Ascending aorta (tissue), 2 donors: ENCODE results near the gene DHRS3. TPM values are rescaled to one million over a fixed set of nuclear protein-coding genes. Genes with fewer than 3 reads are reported as not detected.

Experiments used
- DNase-seq, 2 donors: peaks; one replicate each; pipeline ENCODE4 v3.0.0-alpha.2; 2019; ENCODE audit warnings: low spot score in 2 of 2
- H3K27ac ChIP-seq, 2 donors: fragments of 200-600 bp; sonication (generic); one replicate each; pipeline ENCODE4 v1.5.1; 2016 to 2017; ENCODE audit warnings: mild to moderate bottlenecking in 1 of 2
- H3K27me3 ChIP-seq: fragments of 200-600 bp; sonication (generic); one replicate; pipeline ENCODE4 v1.5.1; 2017
- H3K36me3 ChIP-seq, 2 donors: fragments of 200-600 bp; sonication (generic); one replicate each; pipeline ENCODE4 v1.5.1; 2016
- H3K4me1 ChIP-seq, 2 donors: fragments of 200-600 bp; sonication (generic); one replicate each; pipeline ENCODE4 v1.5.1; 2016 to 2017; ENCODE audit warnings: mild to moderate bottlenecking in 1 of 2
- H3K4me3 ChIP-seq, 2 donors: fragments of 200-600 bp; sonication (generic); one replicate each; pipeline ENCODE4 v1.5.1; 2016 to 2017; ENCODE audit warnings: mild to moderate bottlenecking in 1 of 2
- H3K9me3 ChIP-seq, 2 donors: fragments of 200-600 bp; sonication (generic); one replicate each; pipeline ENCODE4 v1.5.1; 2016
- intact Hi-C: fragments of 100-400 bp; cut with DNase I; formaldehyde crosslinking; loops from one replicate; pipeline ENCODE4 v1.15.1; 2023
- total RNA-seq: library from RNA; depleted of rRNA; stranded (reverse); fragments of >200 nt; gene quantifications from one replicate; pipeline ENCODE4 v1.1.0, GENCODE V29; 2016
- TF ChIP-seq, protein P1 (sequence below), 3 experiments: fragments of 200-600 bp in 2 of 3; fragments of 450-650 bp in 1 of 3; sonication (generic) in 2 of 3; IDR thresholded peaks; one replicate each; pipeline ENCODE4 v1.5.1; 2016 to 2019; ENCODE audit warnings: antibody characterized with exemption in 3 of 3, mild to moderate bottlenecking in 1 of 3, moderate library complexity in 1 of 3

Gene DHRS3
- total RNA-seq, 1 donor from 2014 or later: 39.4 TPM

DNA sequence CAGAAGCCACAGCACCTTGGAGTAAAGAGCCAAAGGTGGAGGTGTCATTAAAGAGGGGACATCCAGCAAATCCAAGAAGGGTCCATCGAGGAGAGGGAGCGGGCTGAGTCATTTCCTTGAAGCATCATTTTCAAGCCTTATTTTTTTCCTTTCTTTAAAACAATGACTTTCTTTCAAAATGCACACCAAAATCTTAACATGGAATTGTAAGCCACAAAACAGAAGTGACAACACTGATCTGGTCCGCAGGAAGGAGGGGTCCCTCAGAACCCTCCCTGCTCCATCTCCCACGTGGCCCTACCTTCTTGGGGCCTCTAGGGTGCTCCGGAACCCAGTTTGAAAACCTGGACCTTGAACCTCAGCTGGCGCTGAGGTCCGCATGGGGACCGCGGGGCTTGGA, 14.8 kb downstream of the DHRS3 start:
- peaks cover 30 to 50% of the 10 kb centered on the region in 2 donors for H3K4me1 ChIP-seq
- H3K27me3 ChIP-seq: no peaks in the 10 kb centered on the region
- no peaks in the 10 kb centered on the region for H3K9me3 ChIP-seq
- H3K27ac ChIP-seq: peak overlapping the region; percentile 65 to 96
- H3K4me3 ChIP-seq: peak overlapping the region in 1 of 2 donors; percentile 14
- no peak for DNase-seq
- H3K36me3 ChIP-seq: peaks cover 10 to 15% of the 10 kb centered on the region in 2 donors
- TF ChIP-seq, protein P1, sequence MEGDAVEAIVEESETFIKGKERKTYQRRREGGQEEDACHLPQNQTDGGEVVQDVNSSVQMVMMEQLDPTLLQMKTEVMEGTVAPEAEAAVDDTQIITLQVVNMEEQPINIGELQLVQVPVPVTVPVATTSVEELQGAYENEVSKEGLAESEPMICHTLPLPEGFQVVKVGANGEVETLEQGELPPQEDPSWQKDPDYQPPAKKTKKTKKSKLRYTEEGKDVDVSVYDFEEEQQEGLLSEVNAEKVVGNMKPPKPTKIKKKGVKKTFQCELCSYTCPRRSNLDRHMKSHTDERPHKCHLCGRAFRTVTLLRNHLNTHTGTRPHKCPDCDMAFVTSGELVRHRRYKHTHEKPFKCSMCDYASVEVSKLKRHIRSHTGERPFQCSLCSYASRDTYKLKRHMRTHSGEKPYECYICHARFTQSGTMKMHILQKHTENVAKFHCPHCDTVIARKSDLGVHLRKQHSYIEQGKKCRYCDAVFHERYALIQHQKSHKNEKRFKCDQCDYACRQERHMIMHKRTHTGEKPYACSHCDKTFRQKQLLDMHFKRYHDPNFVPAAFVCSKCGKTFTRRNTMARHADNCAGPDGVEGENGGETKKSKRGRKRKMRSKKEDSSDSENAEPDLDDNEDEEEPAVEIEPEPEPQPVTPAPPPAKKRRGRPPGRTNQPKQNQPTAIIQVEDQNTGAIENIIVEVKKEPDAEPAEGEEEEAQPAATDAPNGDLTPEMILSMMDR (IDR thresholded peaks at IDR 0.05): no peak
- intact Hi-C loops: no loop called here

DNA sequence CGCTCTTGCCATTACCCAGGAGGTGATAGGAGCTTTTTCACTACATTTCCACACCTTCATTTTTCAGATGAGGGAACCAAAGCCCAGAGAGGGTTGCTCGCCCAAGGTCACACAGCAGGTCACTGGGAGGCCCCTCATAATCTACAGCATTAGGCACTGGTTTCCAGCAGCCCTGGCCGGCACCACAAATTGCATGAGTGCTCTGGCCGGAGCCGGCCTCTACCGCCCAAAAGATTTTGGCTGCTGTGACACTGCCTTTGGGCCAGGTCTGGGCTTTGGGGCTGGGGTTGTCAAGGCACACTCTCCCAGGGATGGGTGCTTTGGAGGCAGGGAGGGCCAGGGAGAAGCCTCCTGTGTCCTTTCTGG, 15.4 kb downstream of the DHRS3 start:
- TF ChIP-seq, protein P1 (IDR thresholded peaks at IDR 0.05): no peak
- no peaks in the 10 kb centered on the region for H3K27me3 ChIP-seq
- H3K9me3 ChIP-seq: no peaks in the 10 kb centered on the region
- intact Hi-C loops: no loop called here
- peak overlapping the region in 1 of 2 donors; percentile 14 for H3K4me3 ChIP-seq
- H3K27ac ChIP-seq: peak overlapping the region; percentile 65 to 96
- H3K4me1 ChIP-seq: peaks cover 31 to 56% of the 10 kb centered on the region in 2 donors
- H3K36me3 ChIP-seq: peaks cover 10 to 12% of the 10 kb centered on the region in 2 donors
- DNase-seq: no peak

DNA sequence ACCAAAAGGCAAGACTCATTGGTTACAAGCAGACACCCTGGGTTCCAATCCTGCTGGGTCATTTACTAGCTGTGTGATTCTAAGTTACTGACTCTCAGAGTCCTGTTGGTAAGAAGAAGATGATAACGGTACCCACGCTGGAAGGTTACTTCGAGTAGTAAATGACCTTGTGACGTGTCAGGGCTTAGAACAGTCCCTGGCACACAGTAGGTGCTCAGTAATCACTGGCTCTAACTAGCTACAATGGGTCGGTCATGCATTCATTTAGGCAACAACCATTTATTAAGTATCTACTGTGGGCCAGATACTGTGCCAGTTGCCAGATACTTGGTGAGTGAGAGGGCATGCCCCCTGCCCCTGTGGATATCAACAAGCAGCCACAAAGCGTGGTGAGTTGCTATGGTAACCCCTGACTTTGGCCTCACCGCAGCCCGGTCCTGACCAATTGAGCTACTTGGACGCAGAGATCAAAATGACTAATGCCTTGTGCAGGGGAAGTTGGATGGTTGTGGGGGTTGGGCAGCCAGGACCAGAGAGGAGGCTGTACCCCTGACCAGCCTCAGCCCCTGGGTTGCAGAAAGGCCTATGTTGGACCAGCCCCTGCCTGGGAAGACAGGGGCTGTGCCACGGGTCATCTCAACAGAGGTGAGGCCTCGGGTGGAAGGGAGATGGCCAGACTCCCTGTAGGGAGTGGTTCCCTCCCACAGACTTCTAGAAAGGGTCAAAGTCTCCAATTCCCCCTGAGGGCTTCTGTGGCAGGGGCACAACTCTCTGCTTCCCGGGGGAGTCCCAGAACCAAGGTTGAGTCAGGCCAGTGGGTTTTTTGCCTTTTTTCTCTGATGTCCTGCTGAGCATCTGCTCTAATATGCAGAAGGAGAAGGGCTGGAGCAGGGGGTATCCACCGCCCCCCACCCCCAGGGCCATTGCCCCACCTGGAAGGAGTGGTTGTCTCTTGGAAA, 16.0 kb downstream of the DHRS3 start:
- H3K4me3 ChIP-seq: peak overlapping the region in 1 of 2 donors; percentile 19
- peak in 1 of 2 donors; percentile 79 for DNase-seq
- H3K27ac ChIP-seq: peak overlapping the region; percentile 65 to 96
- TF ChIP-seq, protein P1 (IDR thresholded peaks at IDR 0.05): no peak
- no peaks in the 10 kb centered on the region for H3K9me3 ChIP-seq
- intact Hi-C loops: no loop called here
- H3K27me3 ChIP-seq: no peaks in the 10 kb centered on the region
- H3K4me1 ChIP-seq: peaks cover 38 to 61% of the 10 kb centered on the region in 2 donors
- H3K36me3 ChIP-seq: peaks cover 6% of the 10 kb centered on the region in 2 donors

DNA sequence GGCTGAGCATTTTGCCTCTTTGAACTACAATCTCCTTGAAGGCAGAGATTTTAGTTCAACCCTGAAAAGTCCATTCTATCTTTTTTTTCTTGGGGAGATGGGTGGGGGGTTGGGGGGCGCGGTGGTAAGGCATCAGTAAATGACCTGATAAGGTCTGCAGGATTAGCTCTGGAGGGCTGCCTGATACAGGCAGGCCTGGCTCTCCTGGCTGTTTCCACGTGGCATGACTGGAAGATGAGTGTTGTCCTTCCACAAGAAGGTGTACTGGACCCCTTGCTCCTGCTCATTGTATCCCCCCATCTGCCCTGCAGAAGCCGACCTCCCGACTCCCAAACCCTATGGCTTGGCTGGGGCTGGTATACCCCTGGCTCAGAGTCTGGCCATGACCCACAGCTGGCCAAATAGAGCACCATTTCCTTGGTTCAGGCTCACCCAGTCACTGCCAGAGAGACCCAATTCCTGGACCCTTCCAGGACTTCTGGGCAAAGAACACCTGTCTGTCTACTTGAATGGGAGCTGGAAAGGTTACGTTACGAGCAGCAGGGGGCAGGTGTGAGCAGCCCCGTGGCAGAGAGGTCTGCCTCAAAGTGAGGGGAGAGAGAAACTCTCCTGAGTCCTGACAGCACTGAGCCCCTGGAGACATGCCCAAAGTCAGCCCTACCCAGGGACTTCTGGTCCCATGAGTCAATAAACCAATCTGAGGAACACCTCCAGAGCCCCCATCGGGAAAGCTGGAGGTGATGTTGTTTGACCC, 17.0 kb downstream of the DHRS3 start:
- H3K4me1 ChIP-seq: peaks cover 42 to 70% of the 10 kb centered on the region in 2 donors
- no peaks in the 10 kb centered on the region for H3K27me3 ChIP-seq
- no peaks in the 10 kb centered on the region for H3K36me3 ChIP-seq
- no peaks in the 10 kb centered on the region for H3K9me3 ChIP-seq
- intact Hi-C loops: no loop called here
- TF ChIP-seq, protein P1 (IDR thresholded peaks at IDR 0.05): peak; percentile 31 to 60 (median 47)
- no peak for DNase-seq
- peak overlapping the region; percentile 96 for H3K27ac ChIP-seq
- peak overlapping the region in 1 of 2 donors; percentile 19 for H3K4me3 ChIP-seq

DNA sequence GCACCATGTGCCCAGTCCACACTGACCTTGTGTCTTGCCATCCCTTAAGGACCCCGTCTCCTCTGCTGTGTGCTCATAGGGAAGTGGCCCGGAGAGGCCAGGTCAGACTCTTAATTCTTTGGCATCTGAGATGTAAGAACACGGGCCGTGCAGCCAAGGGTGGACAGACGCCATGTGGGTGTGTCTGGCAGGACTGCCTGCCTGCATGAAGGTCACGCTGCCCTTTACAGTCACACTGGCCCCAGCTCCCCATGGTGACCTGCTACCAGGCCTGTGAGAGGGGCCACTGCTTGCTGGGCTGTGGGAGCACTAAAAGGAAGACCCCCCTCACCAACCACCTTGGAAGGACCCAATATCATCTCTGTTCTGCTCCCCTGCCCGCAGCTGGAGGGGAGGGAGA, 17.7 kb downstream of the DHRS3 start:
- intact Hi-C loops: no loop called here
- Histone ChIP-seq H3K27ac (peak overlapping the region; percentile 96), H3K4me1 (peaks cover 42 to 76% of the 10 kb centered on the region in 2 donors), H3K4me3 (peak overlapping the region in 1 of 2 donors; percentile 19), H3K9me3 (no peaks in the 10 kb centered on the region), H3K36me3 (no peaks in the 10 kb centered on the region), H3K27me3 (no peaks in the 10 kb centered on the region)
- TF ChIP-seq, protein P1 (IDR thresholded peaks at IDR 0.05): no peak
- DNase-seq: peak in 1 of 2 donors; percentile 91
